ENCODE measurements around the gene MAN2B2. TPM values are rescaled to one million over a fixed set of nuclear protein-coding genes. Genes with fewer than 3 reads are reported as not detected.

The MAN2B2 gene
- total and polyA plus RNA-seq, 12 donors, result 6.0 to 27.1 (median 18.2) TPM

DNA sequence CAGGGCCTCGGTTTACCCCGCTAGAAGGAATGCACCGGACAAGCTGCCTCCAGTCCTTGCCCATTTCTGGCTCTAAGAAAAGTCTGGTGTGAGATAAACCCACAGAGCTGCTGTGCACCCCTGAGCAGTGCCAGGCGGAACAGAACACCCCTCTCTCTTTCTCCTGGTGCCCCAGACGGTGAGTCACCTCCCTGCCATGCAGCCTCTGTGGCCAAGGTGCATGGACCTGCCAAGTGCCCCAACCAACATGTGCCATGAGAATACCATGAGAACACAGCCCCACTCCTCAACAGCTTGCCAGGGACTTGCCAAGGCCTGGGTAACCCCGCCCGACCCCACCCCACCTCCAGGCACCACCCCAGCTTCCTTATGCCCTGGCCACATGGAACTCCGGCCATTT lies 47.7 kb upstream of the MAN2B2 start:
- ATAC-seq (no peak), DNase-seq (no peak)
- 88 to 92% methylated on average over 8 of the region's 8 CpGs for WGBS, 2 donors
- Histone ChIP-seq H3K27ac (no peak overlapping the region), H3K27me3 (peaks cover 0 to 35% (median 0%) of the 10 kb centered on the region in 7 donors), H3K4me3 (no peak overlapping the region), H3K36me3 (no peaks in the 10 kb centered on the region), H3K4me1 (no peaks in the 10 kb centered on the region), H3K9me3 (no peaks in the 10 kb centered on the region)
- intact Hi-C loops (cut with DNase I), result no loop called here
- TF ChIP-seq, protein P1, sequence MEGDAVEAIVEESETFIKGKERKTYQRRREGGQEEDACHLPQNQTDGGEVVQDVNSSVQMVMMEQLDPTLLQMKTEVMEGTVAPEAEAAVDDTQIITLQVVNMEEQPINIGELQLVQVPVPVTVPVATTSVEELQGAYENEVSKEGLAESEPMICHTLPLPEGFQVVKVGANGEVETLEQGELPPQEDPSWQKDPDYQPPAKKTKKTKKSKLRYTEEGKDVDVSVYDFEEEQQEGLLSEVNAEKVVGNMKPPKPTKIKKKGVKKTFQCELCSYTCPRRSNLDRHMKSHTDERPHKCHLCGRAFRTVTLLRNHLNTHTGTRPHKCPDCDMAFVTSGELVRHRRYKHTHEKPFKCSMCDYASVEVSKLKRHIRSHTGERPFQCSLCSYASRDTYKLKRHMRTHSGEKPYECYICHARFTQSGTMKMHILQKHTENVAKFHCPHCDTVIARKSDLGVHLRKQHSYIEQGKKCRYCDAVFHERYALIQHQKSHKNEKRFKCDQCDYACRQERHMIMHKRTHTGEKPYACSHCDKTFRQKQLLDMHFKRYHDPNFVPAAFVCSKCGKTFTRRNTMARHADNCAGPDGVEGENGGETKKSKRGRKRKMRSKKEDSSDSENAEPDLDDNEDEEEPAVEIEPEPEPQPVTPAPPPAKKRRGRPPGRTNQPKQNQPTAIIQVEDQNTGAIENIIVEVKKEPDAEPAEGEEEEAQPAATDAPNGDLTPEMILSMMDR (IDR thresholded peaks at IDR 0.05), result no peak

DNA sequence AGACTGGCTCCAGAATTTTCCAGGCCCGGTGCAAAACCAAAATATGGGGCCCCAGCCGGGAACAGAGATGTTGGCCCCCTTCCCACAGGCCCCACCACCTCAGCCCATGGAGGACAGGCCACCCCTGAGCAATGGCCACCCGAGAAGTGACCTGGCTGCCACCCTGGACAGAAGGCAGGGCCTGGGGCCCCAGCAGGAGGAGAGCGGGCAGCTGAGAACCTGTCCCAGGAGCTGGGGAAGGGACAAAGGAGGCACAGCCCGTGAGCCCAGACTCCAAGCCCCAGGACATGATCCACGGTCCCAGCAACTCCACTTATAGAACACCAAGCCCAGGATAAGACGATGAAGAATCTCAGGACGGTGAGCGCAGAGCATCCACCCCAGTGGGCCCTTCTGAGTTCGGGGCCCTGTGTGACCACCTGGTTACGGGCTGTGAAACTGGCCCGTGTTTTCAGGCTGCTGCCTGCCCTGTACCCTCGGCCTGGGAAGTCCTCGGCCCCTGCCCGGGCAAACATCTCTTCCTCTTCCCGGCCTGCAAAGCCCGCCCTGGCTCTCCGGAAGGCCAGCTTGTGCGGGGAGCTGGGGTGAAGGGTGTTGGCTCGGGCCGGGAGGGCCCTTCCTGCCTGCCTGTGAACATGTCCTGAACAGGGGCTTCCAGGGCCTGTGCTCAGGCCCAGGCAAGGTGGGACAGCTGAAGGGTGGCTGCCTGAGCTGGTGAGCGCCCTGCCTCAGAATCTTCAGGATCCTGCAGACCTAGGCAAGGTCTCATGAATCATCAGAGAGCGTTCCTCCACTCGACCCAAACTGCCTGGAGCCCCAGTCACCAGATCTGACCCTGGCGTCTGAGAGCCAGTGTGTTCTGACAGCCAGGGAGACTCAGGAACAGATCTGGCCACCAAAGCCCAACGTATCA lies 47.0 kb upstream of the MAN2B2 start:
- no peak for ATAC-seq
- TF ChIP-seq, protein P1 (IDR thresholded peaks at IDR 0.05), result no peak
- no peak for DNase-seq
- Histone ChIP-seq H3K9me3 (peaks cover 0 to 1% (median 0%) of the 10 kb centered on the region in 11 donors), H3K4me3 (no peak overlapping the region), H3K27ac (no peak overlapping the region), H3K36me3 (no peaks in the 10 kb centered on the region), H3K4me1 (no peaks in the 10 kb centered on the region), H3K27me3 (peaks cover 0 to 39% (median 0%) of the 10 kb centered on the region in 7 donors)
- intact Hi-C loops (cut with DNase I), result no loop called here
- 67 to 73% methylated on average over 26 of the region's 26 CpGs for WGBS, 2 donors

DNA sequence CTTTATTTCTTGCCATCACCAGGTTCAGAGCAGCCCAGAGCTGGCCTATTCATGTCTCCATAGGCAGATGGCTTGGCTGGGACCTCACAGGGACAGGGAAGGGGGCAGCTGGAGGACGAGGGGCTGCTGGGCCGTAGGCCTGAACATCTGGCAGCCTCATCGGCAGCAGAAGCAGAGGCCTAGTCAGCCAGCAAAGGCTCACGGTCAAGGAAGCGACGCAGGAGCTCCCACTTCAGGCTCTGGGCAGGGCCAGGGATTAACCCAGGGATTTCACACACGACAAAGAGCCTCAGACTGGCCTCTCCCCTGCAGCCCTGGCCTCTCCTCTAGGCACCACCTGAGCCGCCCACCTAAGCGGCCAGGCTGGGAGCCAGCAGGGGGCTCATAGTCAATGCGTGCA lies 46.0 kb upstream of the MAN2B2 start:
- ATAC-seq (no peak), DNase-seq (no peak)
- Histone ChIP-seq H3K4me1 (no peaks in the 10 kb centered on the region), H3K36me3 (no peaks in the 10 kb centered on the region), H3K27me3 (peaks cover 0 to 40% (median 0%) of the 10 kb centered on the region in 7 donors), H3K4me3 (no peak overlapping the region), H3K27ac (no peak overlapping the region), H3K9me3 (peaks cover 0 to 4% (median 0%) of the 10 kb centered on the region in 11 donors)
- intact Hi-C loops (cut with DNase I), result no loop called here
- TF ChIP-seq, protein P1 (IDR thresholded peaks at IDR 0.05), result no peak
- 36 to 39% methylated on average over 10 of the region's 10 CpGs for WGBS, 2 donors

DNA sequence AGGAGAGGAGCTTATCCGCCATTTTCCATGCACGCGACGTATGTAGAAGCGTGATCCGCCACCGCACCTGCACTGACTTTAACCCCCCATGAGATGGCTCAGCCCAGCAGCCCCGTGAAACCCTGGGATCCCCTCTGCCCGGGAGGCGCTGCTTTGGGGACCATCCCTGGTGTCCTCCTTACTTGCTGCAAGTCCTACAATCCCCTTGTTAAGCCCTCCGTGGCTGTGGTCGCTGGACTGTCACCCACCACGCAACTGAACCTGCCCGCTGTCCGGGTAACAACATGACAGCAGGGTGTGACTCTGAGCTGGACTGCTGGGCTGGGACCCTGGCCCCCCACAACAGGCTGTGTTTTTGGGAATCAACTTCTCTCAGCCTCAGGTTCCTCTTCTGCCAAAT lies 44.7 kb upstream of the MAN2B2 start:
- no peak for ATAC-seq
- Histone ChIP-seq H3K36me3 (no peaks in the 10 kb centered on the region), H3K9me3 (peaks cover 0 to 4% (median 0%) of the 10 kb centered on the region in 11 donors), H3K27me3 (peaks cover 0 to 40% (median 0%) of the 10 kb centered on the region in 7 donors), H3K4me1 (no peaks in the 10 kb centered on the region), H3K4me3 (no peak overlapping the region), H3K27ac (no peak overlapping the region)
- TF ChIP-seq, protein P1 (IDR thresholded peaks at IDR 0.05), result no peak
- WGBS, 2 donors, result 86 to 89% methylated on average over 15 of the region's 15 CpGs
- DNase-seq, result no peak
- intact Hi-C loops (cut with DNase I), result no loop called here
